HG03139 (cell line): ENCODE data around the gene EIF4A2.

ENCODE experiments used
- ATAC-seq: cut with Tn5 transposase; IDR thresholded peaks from one replicate; pipeline ENCODE4 v1.9.1; 2021; ENCODE audit not compliant: unreplicated experiment

The EIF4A2 gene

GRCh38 chr3:186783058-186783730 is at the start of gene EIF4A2:
TSS of gene EIF4A2 (plus strand) at chr3:186783577. CDS start at chr3:186783611, 34 bp downstream.
- peak; percentile 59 for ATAC-seq

- no peak for ATAC-seq
Measured at GRCh38 chr3:186742618-186743380, 40.6 kb upstream of the EIF4A2 start.

GRCh38 chr3:186743666-186744065 is 39.7 kb upstream of the EIF4A2 start:
- ATAC-seq = no peak

- ATAC-seq = no peak
Measured at GRCh38 chr3:186746008-186746407, 37.4 kb upstream of the EIF4A2 start.

- no peak for ATAC-seq
Measured at GRCh38 chr3:186750316-186750715, 33.1 kb upstream of the EIF4A2 start.

- ATAC-seq = no peak
Measured at GRCh38 chr3:186751480-186751879, 31.9 kb upstream of the EIF4A2 start.

- ATAC-seq = no peak
Measured at GRCh38 chr3:186754006-186754405, 29.4 kb upstream of the EIF4A2 start.

GRCh38 chr3:186754871-186755270 is 28.5 kb upstream of the EIF4A2 start:
- ATAC-seq = no peak

GRCh38 chr3:186757214-186757613 is 26.2 kb upstream of the EIF4A2 start:
- no peak for ATAC-seq

GRCh38 chr3:186757686-186758220 is 25.6 kb upstream of the EIF4A2 start:
- no peak for ATAC-seq

GRCh38 chr3:186759231-186759930 is 24.0 kb upstream of the EIF4A2 start:
- no peak for ATAC-seq

GRCh38 chr3:186760141-186760833 is 23.1 kb upstream of the EIF4A2 start:
- no peak for ATAC-seq

GRCh38 chr3:186760897-186761447 is 22.4 kb upstream of the EIF4A2 start:
- ATAC-seq = no peak

GRCh38 chr3:186772281-186772694 is 11.1 kb upstream of the EIF4A2 start:
- peak; percentile 25 for ATAC-seq

- peak; percentile 87 for ATAC-seq
Measured at GRCh38 chr3:186772701-186773417, 10.5 kb upstream of the EIF4A2 start.

GRCh38 chr3:186775999-186776398 is 7.4 kb upstream of the EIF4A2 start:
- ATAC-seq = no peak

- no peak for ATAC-seq
Measured at GRCh38 chr3:186779204-186779603, 4.2 kb upstream of the EIF4A2 start.

- ATAC-seq = no peak
Measured at GRCh38 chr3:186782542-186783057, 777 bp upstream of the EIF4A2 start.

GRCh38 chr3:186783731-186784515 is 546 bp downstream of the EIF4A2 start:
- peak; percentile 54 for ATAC-seq
